Epithelial cell of esophagus (primary cell): ENCODE data around the gene NTN1.
"Not testable (repeated sequence)": the region's sequence is repeated elsewhere in the genome, so short reads cannot be mapped to it uniquely, and the experiment has no call there.

Source experiments
- DNase-seq: peaks from one replicate; pipeline ENCODE4 v3.0.0; 2010; ENCODE audit warnings: low read depth
- H3K4me3 ChIP-seq: 2 replicates; pipeline ENCODE4 v1.5.1; 2011; ENCODE audit warnings: mild to moderate bottlenecking, low read length, control low read depth
- CTCF ChIP-seq: IDR thresholded peaks from 2 replicates; pipeline ENCODE4 v1.5.1; 2011; ENCODE audit warnings: low read depth, mild to moderate bottlenecking, low read length, control low read depth, inconsistent platforms; ENCODE audit not compliant: insufficient read depth; ENCODE audit errors: missing control alignments

Gene NTN1

GRCh38 chr17:9021158-9021991, at the start of gene NTN1:
Gene NTN1 (plus strand): TSS chr17:9021510. CDS start chr17:9022374, 864 bp downstream.
- DNase-seq: peak; percentile 57
- TF ChIP-seq CTCF: no peak
- peak within 1 kb of the TSS; percentile 39 for H3K4me3 ChIP-seq

GRCh38 chr17:8975091-8975725, 46.1 kb upstream of the NTN1 start:
- H3K4me3 ChIP-seq: no peak overlapping the region
- DNase-seq: no peak
- no peak for TF ChIP-seq CTCF

DNA sequence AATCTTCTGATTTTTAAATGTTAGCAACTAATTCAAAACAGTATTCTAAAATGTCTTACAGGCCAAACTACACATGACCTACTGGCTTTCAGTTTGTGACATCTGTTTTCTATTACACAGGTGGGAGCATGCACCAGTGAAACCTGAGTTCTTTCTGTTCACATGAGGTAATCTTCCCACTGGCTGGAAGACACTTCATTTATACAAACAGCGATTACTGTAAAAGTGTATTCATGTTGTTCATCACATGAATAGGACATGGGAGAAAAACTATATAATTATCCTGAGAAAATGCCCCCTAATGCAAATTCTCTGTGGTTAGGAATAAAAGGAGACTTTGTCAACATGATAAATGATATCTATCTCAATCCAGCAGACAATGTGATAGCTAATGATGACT, 44.7 kb upstream of the NTN1 start:
- no peak for DNase-seq
- H3K4me3 ChIP-seq: no peak overlapping the region
- no peak for TF ChIP-seq CTCF

GRCh38 chr17:8979715-8980114, 41.6 kb upstream of the NTN1 start:
- DNase-seq: no peak
- TF ChIP-seq CTCF: no peak
- no peak overlapping the region for H3K4me3 ChIP-seq

- no peak overlapping the region for H3K4me3 ChIP-seq
- DNase-seq: no peak
- no peak for TF ChIP-seq CTCF
Observed at GRCh38 chr17:8981443-8981842, 39.9 kb upstream of the NTN1 start.

GRCh38 chr17:8984225-8984624, 37.1 kb upstream of the NTN1 start:
- DNase-seq, H3K4me3 ChIP-seq: not testable (repeated sequence)

DNA sequence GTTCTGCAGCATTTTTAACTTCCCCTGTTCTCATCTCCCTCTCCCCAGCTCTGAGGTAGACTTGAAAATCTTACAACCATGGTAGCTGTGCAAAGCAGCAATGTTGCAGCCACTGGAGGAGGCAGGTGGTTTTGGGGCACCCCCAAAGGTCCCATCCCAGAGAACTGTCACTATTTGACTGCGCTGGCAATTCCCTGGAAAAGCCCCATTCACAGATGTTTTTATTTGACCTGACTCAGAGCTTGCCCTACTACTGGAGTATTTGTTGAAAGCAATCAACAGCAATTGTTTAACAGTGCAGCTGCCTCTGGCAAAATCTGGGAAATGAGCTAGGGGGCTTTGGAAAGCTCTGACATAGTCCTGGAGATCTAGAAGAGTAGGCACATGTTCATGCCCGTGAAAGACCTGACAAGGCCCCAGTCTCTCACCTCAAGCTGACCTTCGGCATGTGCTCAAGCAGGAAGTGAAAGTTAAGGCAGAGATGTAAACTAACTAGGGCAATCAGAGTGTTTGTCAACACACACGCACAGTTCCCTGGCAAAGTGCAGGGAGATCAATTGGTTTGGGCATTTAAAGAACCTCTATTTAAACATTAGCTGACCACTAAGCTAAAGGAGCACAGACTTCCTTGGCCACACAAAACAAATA, 36.1 kb upstream of the NTN1 start:
- no peak overlapping the region for H3K4me3 ChIP-seq
- no peak for DNase-seq
- no peak for TF ChIP-seq CTCF
